ENCODE data around the gene PHTF2. TPM values are rescaled to one million over a fixed set of nuclear protein-coding genes. Genes with fewer than 3 reads are reported as not detected.
"Not testable (repeated sequence)": the region's sequence is repeated elsewhere in the genome, so short reads cannot be mapped to it uniquely, and the experiment has no call there.

Gene PHTF2
- total RNA-seq, 1 donor from 2014 or later = 31.2 TPM

- H3K4me1 Mint-ChIP-seq (ENCODE audit: low read depth) = no peaks in the 10 kb centered on the region
- DNase-seq (ENCODE audit: low spot score) = no peak
- H3K4me3 Mint-ChIP-seq = no peak overlapping the region
- intact Hi-C loops (cut with micrococcal nuclease) = no loop called here
- H3K36me3 Mint-ChIP-seq (ENCODE audit: low read depth) = no peaks in the 10 kb centered on the region
- no peak overlapping the region for H3K27ac Mint-ChIP-seq
- H3K27me3 Mint-ChIP-seq (ENCODE audit: insufficient read depth) = no peaks in the 10 kb centered on the region
- H3K9me3 Mint-ChIP-seq = no peaks in the 10 kb centered on the region
Measured at GRCh38 chr7:77979219-77979618, 180.6 kb downstream of the PHTF2 start.

GRCh38 chr7:77980087-77980713 is 181.6 kb downstream of the PHTF2 start:
- Mint-ChIP-seq H3K27me3 (ENCODE audit: insufficient read depth) (no peaks in the 10 kb centered on the region), H3K4me1 (ENCODE audit: low read depth) (no peaks in the 10 kb centered on the region), H3K9me3 (no peaks in the 10 kb centered on the region), H3K36me3 (ENCODE audit: low read depth) (no peaks in the 10 kb centered on the region), H3K4me3 (no peak overlapping the region), H3K27ac (no peak overlapping the region)
- intact Hi-C loops (cut with micrococcal nuclease) = no loop called here
- no peak for DNase-seq (ENCODE audit: low spot score)

GRCh38 chr7:77982926-77983550 is 184.5 kb downstream of the PHTF2 start:
- Mint-ChIP-seq H3K27me3 (ENCODE audit: insufficient read depth) (no peaks in the 10 kb centered on the region), H3K36me3 (ENCODE audit: low read depth) (no peaks in the 10 kb centered on the region), H3K4me1 (ENCODE audit: low read depth) (no peaks in the 10 kb centered on the region), H3K27ac (no peak overlapping the region), H3K4me3 (no peak overlapping the region), H3K9me3 (no peaks in the 10 kb centered on the region)
- intact Hi-C loops (cut with micrococcal nuclease) = no loop called here
- no peak for DNase-seq (ENCODE audit: low spot score)

GRCh38 chr7:77983973-77984372 is 185.4 kb downstream of the PHTF2 start:
- Mint-ChIP-seq H3K27me3 (ENCODE audit: insufficient read depth) (no peaks in the 10 kb centered on the region), H3K4me3 (no peak overlapping the region), H3K4me1 (ENCODE audit: low read depth) (no peaks in the 10 kb centered on the region), H3K9me3 (no peaks in the 10 kb centered on the region), H3K27ac (no peak overlapping the region), H3K36me3 (ENCODE audit: low read depth) (no peaks in the 10 kb centered on the region)
- no peak for DNase-seq (ENCODE audit: low spot score)
- intact Hi-C loops (cut with micrococcal nuclease) = no loop called here

GRCh38 chr7:77985232-77985973 is 186.8 kb downstream of the PHTF2 start:
- H3K4me1 Mint-ChIP-seq (ENCODE audit: low read depth) = no peaks in the 10 kb centered on the region
- H3K36me3 Mint-ChIP-seq (ENCODE audit: low read depth) = no peaks in the 10 kb centered on the region
- no peaks in the 10 kb centered on the region for H3K9me3 Mint-ChIP-seq
- H3K27ac Mint-ChIP-seq = no peak overlapping the region
- H3K27me3 Mint-ChIP-seq (ENCODE audit: insufficient read depth) = no peaks in the 10 kb centered on the region
- H3K4me3 Mint-ChIP-seq = no peak overlapping the region
- DNase-seq (ENCODE audit: low spot score) = no peak
- intact Hi-C loops (cut with micrococcal nuclease) = no loop called here

- intact Hi-C loops (cut with micrococcal nuclease) = no loop called here
- no peaks in the 10 kb centered on the region for H3K27me3 Mint-ChIP-seq (ENCODE audit: insufficient read depth)
- H3K4me3 Mint-ChIP-seq = no peak overlapping the region
- no peak overlapping the region for H3K27ac Mint-ChIP-seq
- no peaks in the 10 kb centered on the region for H3K4me1 Mint-ChIP-seq (ENCODE audit: low read depth)
- no peaks in the 10 kb centered on the region for H3K9me3 Mint-ChIP-seq
- H3K36me3 Mint-ChIP-seq (ENCODE audit: low read depth) = no peaks in the 10 kb centered on the region
- no peak for DNase-seq (ENCODE audit: low spot score)
Measured at GRCh38 chr7:77985974-77986339, 187.4 kb downstream of the PHTF2 start.

GRCh38 chr7:77989981-77990566 is 191.5 kb downstream of the PHTF2 start:
- H3K27ac Mint-ChIP-seq = no peak overlapping the region
- H3K9me3 Mint-ChIP-seq = no peaks in the 10 kb centered on the region
- no peak overlapping the region for H3K4me3 Mint-ChIP-seq
- H3K4me1 Mint-ChIP-seq (ENCODE audit: low read depth) = no peaks in the 10 kb centered on the region
- intact Hi-C loops (cut with micrococcal nuclease) = no loop called here
- DNase-seq (ENCODE audit: low spot score) = no peak
- H3K36me3 Mint-ChIP-seq (ENCODE audit: low read depth) = no peaks in the 10 kb centered on the region
- no peaks in the 10 kb centered on the region for H3K27me3 Mint-ChIP-seq (ENCODE audit: insufficient read depth)

- H3K4me3 Mint-ChIP-seq = no peak overlapping the region
- intact Hi-C loops (cut with micrococcal nuclease) = no loop called here
- no peak for DNase-seq (ENCODE audit: low spot score)
- H3K4me1 Mint-ChIP-seq (ENCODE audit: low read depth) = no peaks in the 10 kb centered on the region
- no peaks in the 10 kb centered on the region for H3K36me3 Mint-ChIP-seq (ENCODE audit: low read depth)
- H3K9me3 Mint-ChIP-seq = no peaks in the 10 kb centered on the region
- H3K27ac Mint-ChIP-seq = no peak overlapping the region
- H3K27me3 Mint-ChIP-seq (ENCODE audit: insufficient read depth) = peaks cover 4% of the 10 kb centered on the region
Measured at GRCh38 chr7:77991656-77992055, 193.1 kb downstream of the PHTF2 start.

GRCh38 chr7:77993838-77994237 is 195.3 kb downstream of the PHTF2 start:
- Mint-ChIP-seq H3K27ac (no peak overlapping the region), H3K4me3 (no peak overlapping the region), H3K36me3 (ENCODE audit: low read depth) (no peaks in the 10 kb centered on the region), H3K4me1 (ENCODE audit: low read depth) (no peaks in the 10 kb centered on the region), H3K27me3 (ENCODE audit: insufficient read depth) (peaks cover 4% of the 10 kb centered on the region), H3K9me3 (peaks cover under 1% of the 10 kb centered on the region)
- intact Hi-C loops (cut with micrococcal nuclease) = no loop called here
- no peak for DNase-seq (ENCODE audit: low spot score)

GRCh38 chr7:77995717-77996116 is 197.1 kb downstream of the PHTF2 start:
- DNase-seq (ENCODE audit: low spot score) = no peak
- H3K4me1 Mint-ChIP-seq (ENCODE audit: low read depth) = no peaks in the 10 kb centered on the region
- H3K27me3 Mint-ChIP-seq (ENCODE audit: insufficient read depth) = peaks cover 4% of the 10 kb centered on the region
- H3K36me3 Mint-ChIP-seq (ENCODE audit: low read depth) = no peaks in the 10 kb centered on the region
- intact Hi-C loops (cut with micrococcal nuclease) = no loop called here
- H3K27ac Mint-ChIP-seq = no peak overlapping the region
- H3K9me3 Mint-ChIP-seq = peaks cover 6% of the 10 kb centered on the region
- no peak overlapping the region for H3K4me3 Mint-ChIP-seq

- H3K4me1 Mint-ChIP-seq (ENCODE audit: low read depth); DNase-seq (ENCODE audit: low spot score); H3K4me3 Mint-ChIP-seq; intact Hi-C loops (cut with micrococcal nuclease); H3K36me3 Mint-ChIP-seq (ENCODE audit: low read depth); H3K27ac Mint-ChIP-seq; H3K27me3 Mint-ChIP-seq (ENCODE audit: insufficient read depth); H3K9me3 Mint-ChIP-seq: not testable (repeated sequence)
Measured at GRCh38 chr7:77999168-77999567, 200.6 kb downstream of the PHTF2 start.

GRCh38 chr7:78002021-78002420 is 203.4 kb downstream of the PHTF2 start:
- peaks cover 6% of the 10 kb centered on the region for H3K9me3 Mint-ChIP-seq
- H3K4me1 Mint-ChIP-seq (ENCODE audit: low read depth) = no peaks in the 10 kb centered on the region
- H3K36me3 Mint-ChIP-seq (ENCODE audit: low read depth) = no peaks in the 10 kb centered on the region
- H3K27ac Mint-ChIP-seq = no peak overlapping the region
- DNase-seq (ENCODE audit: low spot score) = no peak
- no peak overlapping the region for H3K4me3 Mint-ChIP-seq
- intact Hi-C loops (cut with micrococcal nuclease) = no loop called here
- H3K27me3 Mint-ChIP-seq (ENCODE audit: insufficient read depth) = no peaks in the 10 kb centered on the region

GRCh38 chr7:78002715-78003114 is 204.1 kb downstream of the PHTF2 start:
- intact Hi-C loops (cut with micrococcal nuclease) = no loop called here
- no peak overlapping the region for H3K27ac Mint-ChIP-seq
- peaks cover 6% of the 10 kb centered on the region for H3K9me3 Mint-ChIP-seq
- H3K4me1 Mint-ChIP-seq (ENCODE audit: low read depth) = no peaks in the 10 kb centered on the region
- DNase-seq (ENCODE audit: low spot score) = no peak
- H3K36me3 Mint-ChIP-seq (ENCODE audit: low read depth) = no peaks in the 10 kb centered on the region
- H3K4me3 Mint-ChIP-seq = no peak overlapping the region
- no peaks in the 10 kb centered on the region for H3K27me3 Mint-ChIP-seq (ENCODE audit: insufficient read depth)
